ENCODE results near the gene WDR91. TPM values are rescaled to one million over a fixed set of nuclear protein-coding genes. Genes with fewer than 3 reads are reported as not detected.

Gene WDR91
- total RNA-seq, 1 donor from 2014 or later = 5.5 TPM

DNA sequence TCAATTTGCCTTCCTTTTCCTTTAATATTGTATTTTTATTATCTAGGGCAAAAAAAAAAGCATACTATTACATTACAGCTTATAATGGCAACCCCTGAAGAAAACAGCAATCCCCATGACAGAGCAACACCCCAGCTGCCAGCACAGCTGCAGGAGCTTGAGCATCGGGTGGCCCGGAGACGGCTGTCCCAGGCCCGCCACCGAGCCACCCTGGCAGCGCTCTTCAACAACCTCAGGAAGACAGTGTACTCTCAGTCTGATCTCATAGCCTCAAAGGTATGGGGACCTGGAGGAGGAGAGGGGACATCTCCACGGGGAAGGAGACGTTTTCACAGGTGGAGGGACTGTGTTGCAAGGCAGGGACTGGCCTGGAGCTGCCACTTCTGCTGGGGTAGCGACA lies 29.1 kb upstream of the WDR91 start:
- H3K79me2 ChIP-seq (ENCODE audit: insufficient read depth, low read length) = no peaks in the 10 kb centered on the region
- FAIRE-seq (no peak), DNase-seq (ENCODE audit: low read depth) (no peak)
- H3K27ac ChIP-seq (ENCODE audit: low read depth, low read length) = no peak overlapping the region
- no peak overlapping the region for H3K4me3 ChIP-seq (ENCODE audit: insufficient read depth, low read depth, low read length)
- H2AFZ ChIP-seq (ENCODE audit: low read depth, low read length) = no peak overlapping the region
- Mint-ChIP-seq H3K4me1 (ENCODE audit: low read depth, unreplicated experiment) (peaks cover 7% of the 10 kb centered on the region), H3K4me3 (ENCODE audit: unreplicated experiment) (no peak overlapping the region), H3K27ac (ENCODE audit: unreplicated experiment) (no peak overlapping the region), H3K9me3 (ENCODE audit: unreplicated experiment) (no peaks in the 10 kb centered on the region), H3K27me3 (ENCODE audit: low read depth, unreplicated experiment) (peaks cover 8% of the 10 kb centered on the region), H3K36me3 (ENCODE audit: low read depth, unreplicated experiment) (no peaks in the 10 kb centered on the region)
- H3K4me2 ChIP-seq (ENCODE audit: low read length) = no peak overlapping the region
- no peaks in the 10 kb centered on the region for H3K4me1 ChIP-seq (ENCODE audit: insufficient read depth, low read length)
- H3K36me3 ChIP-seq (ENCODE audit: insufficient read depth, low read length) = no peaks in the 10 kb centered on the region
- TF ChIP-seq EZH2 (IDR thresholded peaks at IDR 0.05; ENCODE audit: insufficient read depth, low read length) = no peak
- TF ChIP-seq, protein P1, sequence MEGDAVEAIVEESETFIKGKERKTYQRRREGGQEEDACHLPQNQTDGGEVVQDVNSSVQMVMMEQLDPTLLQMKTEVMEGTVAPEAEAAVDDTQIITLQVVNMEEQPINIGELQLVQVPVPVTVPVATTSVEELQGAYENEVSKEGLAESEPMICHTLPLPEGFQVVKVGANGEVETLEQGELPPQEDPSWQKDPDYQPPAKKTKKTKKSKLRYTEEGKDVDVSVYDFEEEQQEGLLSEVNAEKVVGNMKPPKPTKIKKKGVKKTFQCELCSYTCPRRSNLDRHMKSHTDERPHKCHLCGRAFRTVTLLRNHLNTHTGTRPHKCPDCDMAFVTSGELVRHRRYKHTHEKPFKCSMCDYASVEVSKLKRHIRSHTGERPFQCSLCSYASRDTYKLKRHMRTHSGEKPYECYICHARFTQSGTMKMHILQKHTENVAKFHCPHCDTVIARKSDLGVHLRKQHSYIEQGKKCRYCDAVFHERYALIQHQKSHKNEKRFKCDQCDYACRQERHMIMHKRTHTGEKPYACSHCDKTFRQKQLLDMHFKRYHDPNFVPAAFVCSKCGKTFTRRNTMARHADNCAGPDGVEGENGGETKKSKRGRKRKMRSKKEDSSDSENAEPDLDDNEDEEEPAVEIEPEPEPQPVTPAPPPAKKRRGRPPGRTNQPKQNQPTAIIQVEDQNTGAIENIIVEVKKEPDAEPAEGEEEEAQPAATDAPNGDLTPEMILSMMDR (IDR thresholded peaks at IDR 0.05; ENCODE audit: insufficient read depth, low read depth, low read length) = no peak
- no peaks in the 10 kb centered on the region for H4K20me1 ChIP-seq (ENCODE audit: insufficient read depth, low read length)
- H3K9me3 ChIP-seq (ENCODE audit: insufficient read depth, low read depth, low read length) = no peaks in the 10 kb centered on the region
- H3K9ac ChIP-seq (ENCODE audit: low read length) = no peak overlapping the region
- peaks cover 7% of the 10 kb centered on the region for H3K27me3 ChIP-seq (ENCODE audit: insufficient read depth, low read length)

DNA sequence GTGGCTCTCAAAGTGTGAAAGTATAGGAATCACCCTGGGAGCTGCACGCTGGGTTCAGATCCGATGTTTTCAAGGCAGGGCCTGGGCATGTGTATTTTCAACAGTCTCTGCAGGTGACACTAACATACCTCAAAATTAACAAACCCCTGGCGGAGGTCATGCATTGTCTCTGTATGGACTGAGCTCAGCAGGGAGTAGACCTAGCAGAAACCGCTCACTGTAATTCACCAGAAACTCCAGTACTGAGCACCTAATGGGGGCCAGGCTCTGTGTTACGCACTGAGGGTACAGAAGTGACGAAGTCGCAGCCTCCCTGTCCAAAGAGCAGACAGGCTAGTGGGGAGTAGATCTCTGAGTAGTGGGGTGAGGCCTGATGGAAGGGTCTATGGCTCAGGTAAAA lies 27.9 kb upstream of the WDR91 start:
- H3K9ac ChIP-seq (ENCODE audit: low read length) = no peak overlapping the region
- Mint-ChIP-seq H3K36me3 (ENCODE audit: low read depth, unreplicated experiment) (no peaks in the 10 kb centered on the region), H3K4me1 (ENCODE audit: low read depth, unreplicated experiment) (peaks cover 7% of the 10 kb centered on the region), H3K27ac (ENCODE audit: unreplicated experiment) (no peak overlapping the region), H3K9me3 (ENCODE audit: unreplicated experiment) (no peaks in the 10 kb centered on the region), H3K4me3 (ENCODE audit: unreplicated experiment) (no peak overlapping the region), H3K27me3 (ENCODE audit: low read depth, unreplicated experiment) (peaks cover 7% of the 10 kb centered on the region)
- H3K27me3 ChIP-seq (ENCODE audit: insufficient read depth, low read length) = peaks cover 5% of the 10 kb centered on the region
- TF ChIP-seq, protein P1 (IDR thresholded peaks at IDR 0.05; ENCODE audit: insufficient read depth, low read depth, low read length) = no peak
- no peak for TF ChIP-seq EZH2 (IDR thresholded peaks at IDR 0.05; ENCODE audit: insufficient read depth, low read length)
- H3K36me3 ChIP-seq (ENCODE audit: insufficient read depth, low read length) = no peaks in the 10 kb centered on the region
- no peak for DNase-seq (ENCODE audit: low read depth)
- H3K9me3 ChIP-seq (ENCODE audit: insufficient read depth, low read depth, low read length) = no peaks in the 10 kb centered on the region
- no peak for FAIRE-seq
- no peak overlapping the region for H3K4me2 ChIP-seq (ENCODE audit: low read length)
- H3K4me1 ChIP-seq (ENCODE audit: insufficient read depth, low read length) = no peaks in the 10 kb centered on the region
- no peak overlapping the region for H2AFZ ChIP-seq (ENCODE audit: low read depth, low read length)
- H3K79me2 ChIP-seq (ENCODE audit: insufficient read depth, low read length) = no peaks in the 10 kb centered on the region
- no peaks in the 10 kb centered on the region for H4K20me1 ChIP-seq (ENCODE audit: insufficient read depth, low read length)
- no peak overlapping the region for H3K4me3 ChIP-seq (ENCODE audit: insufficient read depth, low read depth, low read length)
- H3K27ac ChIP-seq (ENCODE audit: low read depth, low read length) = no peak overlapping the region

DNA sequence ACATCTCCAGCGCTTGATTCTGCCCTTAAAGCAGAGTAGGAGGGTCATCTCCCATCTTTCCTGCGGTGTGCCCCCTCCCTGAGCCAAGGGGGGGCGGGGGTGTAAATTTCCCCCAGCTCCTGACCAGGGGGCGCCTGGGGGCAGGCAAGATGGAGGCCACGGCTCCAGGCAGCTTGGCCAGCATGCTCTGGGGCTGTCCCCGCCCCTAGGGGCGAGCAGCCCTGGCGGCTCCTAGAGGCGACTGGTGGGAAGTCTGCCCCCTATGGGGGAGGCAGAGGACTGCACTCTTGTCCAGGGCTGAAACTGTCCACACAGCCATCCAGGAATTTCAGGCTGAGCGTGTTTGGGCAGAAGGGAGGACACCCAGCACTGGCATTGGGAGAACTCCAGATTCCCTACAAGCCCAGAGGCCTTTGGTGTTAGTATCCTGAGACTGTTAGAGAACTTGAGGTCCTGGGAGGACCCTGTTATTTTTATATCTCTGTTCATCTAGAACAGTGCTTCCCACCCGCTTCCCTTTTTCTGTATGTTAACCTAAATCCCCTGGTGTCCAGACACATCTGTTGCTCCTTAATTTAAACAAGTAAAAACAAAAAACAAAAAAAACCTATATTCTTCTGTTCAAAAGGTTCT lies 26.9 kb upstream of the WDR91 start:
- no peaks in the 10 kb centered on the region for H3K4me1 ChIP-seq (ENCODE audit: insufficient read depth, low read length)
- Mint-ChIP-seq H3K36me3 (ENCODE audit: low read depth, unreplicated experiment) (no peaks in the 10 kb centered on the region), H3K9me3 (ENCODE audit: unreplicated experiment) (peaks cover under 1% of the 10 kb centered on the region), H3K4me3 (ENCODE audit: unreplicated experiment) (no peak overlapping the region), H3K4me1 (ENCODE audit: low read depth, unreplicated experiment) (peaks cover 7% of the 10 kb centered on the region), H3K27me3 (ENCODE audit: low read depth, unreplicated experiment) (peaks cover 7% of the 10 kb centered on the region), H3K27ac (ENCODE audit: unreplicated experiment) (no peak overlapping the region)
- H3K36me3 ChIP-seq (ENCODE audit: insufficient read depth, low read length) = no peaks in the 10 kb centered on the region
- no peak overlapping the region for H3K27ac ChIP-seq (ENCODE audit: low read depth, low read length)
- H3K4me3 ChIP-seq (ENCODE audit: insufficient read depth, low read depth, low read length) = no peak overlapping the region
- no peak overlapping the region for H3K9ac ChIP-seq (ENCODE audit: low read length)
- no peaks in the 10 kb centered on the region for H3K9me3 ChIP-seq (ENCODE audit: insufficient read depth, low read depth, low read length)
- no peaks in the 10 kb centered on the region for H4K20me1 ChIP-seq (ENCODE audit: insufficient read depth, low read length)
- no peak for DNase-seq (ENCODE audit: low read depth)
- TF ChIP-seq EZH2 (IDR thresholded peaks at IDR 0.05; ENCODE audit: insufficient read depth, low read length) = no peak
- TF ChIP-seq, protein P1 (IDR thresholded peaks at IDR 0.05; ENCODE audit: insufficient read depth, low read depth, low read length) = no peak
- H3K79me2 ChIP-seq (ENCODE audit: insufficient read depth, low read length) = no peaks in the 10 kb centered on the region
- no peak for FAIRE-seq
- no peak overlapping the region for H2AFZ ChIP-seq (ENCODE audit: low read depth, low read length)
- peaks cover 5% of the 10 kb centered on the region for H3K27me3 ChIP-seq (ENCODE audit: insufficient read depth, low read length)
- H3K4me2 ChIP-seq (ENCODE audit: low read length) = no peak overlapping the region

Data from astrocyte (in vitro differentiated cells and primary cell).